Measurements from ENCODE around the gene KCNV2.
A peak's percentile ranks its signal among the peaks of the same experiment; 100 is the strongest.

KCNV2 gene

GRCh38 chr9:2727966-2728613 is 10.8 kb downstream of the KCNV2 start:
- H3K79me2 ChIP-seq (ENCODE audit: insufficient read depth, low read depth) = no peaks in the 10 kb centered on the region
- H3K4me3 ChIP-seq (IDR thresholded peaks at IDR 0.05; ENCODE audit: insufficient read depth, low read depth, low read length) = no peak overlapping the region
- H3K9ac ChIP-seq = no peak overlapping the region
- H2AFZ ChIP-seq (ENCODE audit: low read depth) = no peak overlapping the region
- H3K36me3 ChIP-seq (ENCODE audit: insufficient read depth) = no peaks in the 10 kb centered on the region
- H3K27ac ChIP-seq = no peak overlapping the region
- TF ChIP-seq CTCF (conservative IDR thresholded peaks at IDR 0.05; ENCODE audit: low read depth, low read length) = 0 out of 2 replicates have a peak, but pooled peaks have one; percentile 27
- no peak overlapping the region for H3K4me2 ChIP-seq
- H4K20me1 ChIP-seq (ENCODE audit: insufficient read depth) = no peaks in the 10 kb centered on the region
- no peaks in the 10 kb centered on the region for H3K4me1 ChIP-seq (ENCODE audit: low read depth, poor library complexity, severe bottlenecking)
- no peaks in the 10 kb centered on the region for H3K27me3 ChIP-seq (ENCODE audit: insufficient read depth, low read depth)

GRCh38 chr9:2729003-2729402 is 11.7 kb downstream of the KCNV2 start:
- Histone ChIP-seq H3K4me3 (IDR thresholded peaks at IDR 0.05; ENCODE audit: insufficient read depth, low read depth, low read length) (no peak overlapping the region), H3K27me3 (ENCODE audit: insufficient read depth, low read depth) (no peaks in the 10 kb centered on the region), H3K4me2 (no peak overlapping the region), H4K20me1 (ENCODE audit: insufficient read depth) (no peaks in the 10 kb centered on the region), H3K27ac (no peak overlapping the region), H3K36me3 (ENCODE audit: insufficient read depth) (no peaks in the 10 kb centered on the region), H2AFZ (ENCODE audit: low read depth) (no peak overlapping the region), H3K4me1 (ENCODE audit: low read depth, poor library complexity, severe bottlenecking) (no peaks in the 10 kb centered on the region), H3K79me2 (ENCODE audit: insufficient read depth, low read depth) (no peaks in the 10 kb centered on the region), H3K9ac (no peak overlapping the region)
- no peak for TF ChIP-seq CTCF (conservative IDR thresholded peaks at IDR 0.05; ENCODE audit: low read depth, low read length)

- TF ChIP-seq CTCF (conservative IDR thresholded peaks at IDR 0.05; ENCODE audit: low read depth, low read length) = no peak
- Histone ChIP-seq H4K20me1 (ENCODE audit: insufficient read depth) (no peaks in the 10 kb centered on the region), H3K4me3 (IDR thresholded peaks at IDR 0.05; ENCODE audit: insufficient read depth, low read depth, low read length) (no peak overlapping the region), H3K4me2 (no peak overlapping the region), H3K79me2 (ENCODE audit: insufficient read depth, low read depth) (no peaks in the 10 kb centered on the region), H3K27me3 (ENCODE audit: insufficient read depth, low read depth) (no peaks in the 10 kb centered on the region), H3K36me3 (ENCODE audit: insufficient read depth) (no peaks in the 10 kb centered on the region), H2AFZ (ENCODE audit: low read depth) (no peak overlapping the region), H3K4me1 (ENCODE audit: low read depth, poor library complexity, severe bottlenecking) (no peaks in the 10 kb centered on the region), H3K27ac (no peak overlapping the region), H3K9ac (no peak overlapping the region)
These were observed 12.4 kb downstream of the KCNV2 start for GRCh38 chr9:2729721-2730120.

GRCh38 chr9:2730971-2731370 is 13.7 kb downstream of the KCNV2 start:
- Histone ChIP-seq H3K4me1 (ENCODE audit: low read depth, poor library complexity, severe bottlenecking) (no peaks in the 10 kb centered on the region), H3K27ac (no peak overlapping the region), H4K20me1 (ENCODE audit: insufficient read depth) (no peaks in the 10 kb centered on the region), H2AFZ (ENCODE audit: low read depth) (no peak overlapping the region), H3K4me3 (IDR thresholded peaks at IDR 0.05; ENCODE audit: insufficient read depth, low read depth, low read length) (no peak overlapping the region), H3K36me3 (ENCODE audit: insufficient read depth) (no peaks in the 10 kb centered on the region), H3K27me3 (ENCODE audit: insufficient read depth, low read depth) (no peaks in the 10 kb centered on the region), H3K9ac (no peak overlapping the region), H3K79me2 (ENCODE audit: insufficient read depth, low read depth) (no peaks in the 10 kb centered on the region), H3K4me2 (no peak overlapping the region)
- no peak for TF ChIP-seq CTCF (conservative IDR thresholded peaks at IDR 0.05; ENCODE audit: low read depth, low read length)
